Astrocyte (in vitro differentiated cells and primary cell): ENCODE data around the gene SEPTIN1.

Source experiments
- CTCF ChIP-seq: IDR thresholded peaks from 2 replicates; pipeline ENCODE4 v1.5.1; 2011; ENCODE audit warnings: low read depth, mild to moderate bottlenecking, inconsistent platforms, low read length, moderate library complexity; ENCODE audit not compliant: insufficient read depth
- EZH2 ChIP-seq: IDR thresholded peaks from 2 replicates; pipeline ENCODE4 v1.6.1; 2012; ENCODE audit warnings: mild to moderate bottlenecking, low read length, inconsistent platforms; ENCODE audit not compliant: insufficient read depth

- TF ChIP-seq CTCF (no peak), EZH2 (no peak)
Measured at GRCh38 chr16:30375864-30376263, 6.5 kb downstream of the SEPTIN1 start.
